Fibroblast of the conjunctiva (primary cell): ENCODE results near the gene SLC41A1.

Source experiments
- DNase-seq: peaks from one replicate; pipeline ENCODE4 v3.0.0-alpha.2; 2010; ENCODE audit warnings: low read depth

The SLC41A1 gene

DNA sequence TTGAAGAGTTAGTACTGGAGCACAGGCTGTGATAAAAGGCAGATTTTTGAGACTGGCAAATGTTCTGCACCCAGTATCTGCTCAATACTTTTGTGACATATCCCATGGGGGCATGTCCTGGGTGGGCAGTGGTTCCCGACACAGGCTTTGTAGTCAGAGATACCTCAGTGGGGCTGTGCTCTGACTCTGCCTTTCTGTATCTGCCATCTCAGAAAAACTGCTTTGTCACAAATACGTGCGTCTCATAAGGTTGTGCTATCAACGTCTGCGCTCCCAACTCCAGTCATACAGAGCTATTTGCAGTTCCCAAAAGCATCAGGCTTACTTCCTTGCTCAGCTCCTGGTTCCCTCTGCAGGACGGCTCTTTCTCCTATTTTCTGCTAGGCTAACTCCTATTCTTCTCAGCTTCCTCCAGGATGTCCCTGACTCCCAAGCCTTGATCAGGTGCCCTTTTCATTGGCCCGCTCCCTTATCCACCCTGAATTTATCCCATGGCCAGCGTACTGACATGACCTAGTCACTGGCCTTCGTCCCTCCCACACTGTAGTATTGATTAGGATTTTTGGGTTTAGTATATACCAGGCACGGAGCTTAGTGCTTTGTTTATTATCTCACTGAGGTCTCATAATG, 25.6 kb downstream of the SLC41A1 start:
- DNase-seq: no peak

DNA sequence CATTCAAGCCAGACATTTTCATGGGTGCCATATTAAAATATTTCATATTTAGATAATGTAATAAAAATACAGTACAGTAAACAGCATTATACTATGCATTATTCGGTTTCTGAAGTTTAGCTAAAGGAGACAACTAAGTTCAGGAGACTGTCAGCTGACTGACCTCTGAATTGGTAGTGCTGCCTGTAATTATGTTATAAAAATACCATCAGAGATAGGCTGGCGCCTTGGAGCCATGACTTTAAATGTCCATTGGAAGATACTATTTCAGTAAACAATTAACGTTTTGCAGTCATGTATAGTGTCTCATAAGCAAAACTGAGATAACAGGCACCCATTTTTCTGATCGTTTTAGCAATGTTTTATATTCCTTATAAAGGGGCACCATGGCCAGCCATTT, 26.4 kb downstream of the SLC41A1 start:
- DNase-seq: no peak

DNA sequence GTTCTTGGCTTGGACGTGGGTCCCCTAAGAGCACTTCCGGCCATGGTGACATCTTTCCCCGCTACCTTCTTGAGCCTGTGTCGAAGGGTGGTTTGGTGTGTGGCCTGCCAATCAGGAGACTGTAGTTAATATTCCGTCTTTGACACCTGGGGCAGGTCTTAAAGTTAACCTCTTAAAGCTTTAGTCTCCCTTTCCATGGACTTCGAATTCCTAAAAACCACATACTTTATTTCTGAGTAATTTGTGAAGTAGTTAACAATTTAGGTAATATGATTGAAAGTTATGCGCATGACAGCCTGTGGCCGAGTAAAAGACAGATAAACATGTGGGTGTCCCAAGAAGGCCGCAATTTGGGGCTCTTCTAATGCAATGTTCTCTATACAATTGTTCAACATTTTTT, 27.6 kb downstream of the SLC41A1 start:
- no peak for DNase-seq

DNA sequence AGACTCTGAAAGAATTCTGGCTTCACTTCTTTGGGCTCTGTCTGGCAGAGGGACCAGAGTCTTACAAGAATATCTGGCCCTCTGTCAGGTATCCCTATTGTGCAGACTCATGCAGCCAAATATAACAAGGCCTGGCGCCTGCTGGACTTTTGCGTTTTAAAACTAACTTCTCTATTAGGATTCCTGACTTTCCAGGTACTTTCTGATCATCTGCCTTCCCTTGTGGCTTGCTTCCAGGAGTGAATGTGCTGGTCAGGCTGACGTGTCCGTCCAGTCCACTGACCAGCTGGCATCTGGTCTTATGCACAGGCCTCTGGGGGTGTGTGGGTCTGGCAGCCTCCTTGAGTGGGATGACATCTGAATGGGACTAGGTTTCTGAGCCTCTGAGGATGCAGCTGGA, 29.1 kb downstream of the SLC41A1 start:
- DNase-seq: no peak

DNA sequence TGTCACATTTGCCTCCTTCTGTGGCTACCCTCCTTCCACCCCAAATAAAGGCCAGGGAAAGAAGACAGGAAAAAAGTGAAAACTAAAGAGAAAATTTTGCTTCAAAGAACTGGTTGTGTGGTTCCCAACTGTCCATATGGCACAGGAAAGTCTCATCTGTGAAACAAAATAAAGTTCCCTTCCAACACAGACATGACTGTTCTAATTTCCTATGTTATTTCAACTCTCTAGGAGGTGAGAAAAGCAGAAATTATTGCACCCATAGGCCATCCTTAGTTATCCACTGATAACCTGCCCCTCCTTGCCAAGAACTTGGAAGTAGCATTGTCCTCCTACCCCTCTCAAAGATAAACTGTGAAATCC, 29.6 kb downstream of the SLC41A1 start:
- no peak for DNase-seq

DNA sequence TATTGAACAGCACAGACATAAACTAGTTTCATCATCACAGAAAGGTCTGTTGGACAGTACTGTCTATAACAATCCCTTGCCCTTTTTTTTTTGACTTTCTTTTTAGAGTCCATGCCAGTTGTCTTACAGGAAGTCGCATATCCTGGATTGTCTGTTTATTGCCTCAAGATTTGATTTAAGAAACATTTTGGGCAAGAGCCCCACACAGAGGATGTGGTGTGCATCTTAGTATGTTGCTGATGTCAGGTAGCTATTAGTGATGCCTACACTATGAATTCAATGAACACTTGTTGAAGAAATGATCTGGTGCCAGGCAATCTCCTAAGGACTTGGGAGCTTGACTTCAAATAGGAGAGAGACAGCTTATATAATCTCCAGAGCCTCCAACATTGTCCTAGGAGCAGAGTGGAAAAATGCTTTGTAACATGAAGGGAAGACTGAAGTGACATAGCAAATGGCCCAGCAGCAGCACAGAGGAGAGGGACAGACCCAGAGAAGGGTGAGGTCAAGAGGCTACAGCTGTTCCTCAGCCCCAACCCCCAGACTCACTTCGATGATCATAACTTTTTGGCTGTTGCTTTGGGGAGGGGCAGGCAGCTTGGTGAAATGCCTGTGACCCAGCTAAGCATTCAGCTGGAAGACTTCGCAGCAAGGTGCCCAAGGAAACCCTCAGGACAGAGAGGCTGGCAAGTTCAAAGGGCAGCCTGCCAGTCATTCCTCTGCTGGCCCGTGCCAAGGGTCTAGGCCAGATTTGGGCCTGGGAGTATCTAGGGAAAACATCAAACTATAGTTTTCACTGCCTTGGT, 30.2 kb downstream of the SLC41A1 start:
- no peak for DNase-seq

DNA sequence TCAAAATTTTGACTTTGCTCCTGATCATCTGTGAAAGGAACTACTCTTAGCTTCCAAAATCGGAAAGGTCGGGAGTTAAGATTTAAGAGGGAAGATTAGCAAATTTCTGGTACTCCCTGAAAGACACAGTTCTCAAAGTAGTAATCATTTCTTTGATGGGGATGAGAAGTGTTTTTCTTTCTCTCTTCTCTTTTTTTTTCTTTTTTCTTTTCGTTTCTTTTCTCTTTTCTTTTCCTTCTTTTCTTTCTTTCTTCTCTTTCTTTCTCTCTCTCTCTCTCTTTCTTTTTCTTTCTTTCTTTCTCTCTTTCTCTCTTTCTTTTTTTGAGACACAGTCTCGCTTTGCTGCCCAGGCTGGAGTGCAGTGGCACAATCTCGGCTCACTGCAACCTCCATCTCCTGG, 32.7 kb downstream of the SLC41A1 start:
- no peak for DNase-seq

DNA sequence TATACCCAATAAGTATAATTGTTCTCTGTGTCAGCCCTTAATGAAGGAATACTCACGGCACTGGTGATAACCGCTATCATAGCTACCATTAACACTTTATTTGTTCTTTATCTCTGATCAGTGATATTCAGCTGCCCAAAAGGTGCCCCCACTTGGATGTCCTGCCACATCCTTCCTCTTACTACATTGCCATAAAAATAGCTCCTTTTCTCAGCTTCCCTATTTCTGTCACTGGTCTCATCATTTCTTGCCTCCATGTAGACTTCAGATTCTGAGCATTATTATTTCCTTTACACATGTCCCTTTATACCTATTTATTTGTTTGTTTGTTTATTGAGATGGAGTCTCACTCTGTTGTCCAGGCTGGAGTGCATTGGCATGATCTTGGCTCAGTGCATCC, 35.0 kb downstream of the SLC41A1 start:
- DNase-seq: no peak

DNA sequence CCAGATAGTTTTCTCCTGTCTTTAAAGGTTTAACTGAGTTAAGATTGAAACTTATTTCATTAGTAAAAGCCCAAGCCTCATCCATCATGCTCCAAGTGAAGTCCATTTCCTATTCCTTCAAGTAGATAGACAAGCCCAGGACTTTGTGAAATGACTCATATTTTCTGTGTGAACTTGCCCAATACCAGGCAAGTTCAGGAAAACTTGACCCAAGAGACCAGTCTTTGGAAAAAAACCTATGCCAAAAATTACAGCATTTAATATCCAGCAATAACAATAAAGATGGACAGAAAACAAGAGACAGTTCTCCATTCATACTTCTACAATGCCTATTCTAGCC, 37.3 kb downstream of the SLC41A1 start:
- DNase-seq: peak; percentile 73

DNA sequence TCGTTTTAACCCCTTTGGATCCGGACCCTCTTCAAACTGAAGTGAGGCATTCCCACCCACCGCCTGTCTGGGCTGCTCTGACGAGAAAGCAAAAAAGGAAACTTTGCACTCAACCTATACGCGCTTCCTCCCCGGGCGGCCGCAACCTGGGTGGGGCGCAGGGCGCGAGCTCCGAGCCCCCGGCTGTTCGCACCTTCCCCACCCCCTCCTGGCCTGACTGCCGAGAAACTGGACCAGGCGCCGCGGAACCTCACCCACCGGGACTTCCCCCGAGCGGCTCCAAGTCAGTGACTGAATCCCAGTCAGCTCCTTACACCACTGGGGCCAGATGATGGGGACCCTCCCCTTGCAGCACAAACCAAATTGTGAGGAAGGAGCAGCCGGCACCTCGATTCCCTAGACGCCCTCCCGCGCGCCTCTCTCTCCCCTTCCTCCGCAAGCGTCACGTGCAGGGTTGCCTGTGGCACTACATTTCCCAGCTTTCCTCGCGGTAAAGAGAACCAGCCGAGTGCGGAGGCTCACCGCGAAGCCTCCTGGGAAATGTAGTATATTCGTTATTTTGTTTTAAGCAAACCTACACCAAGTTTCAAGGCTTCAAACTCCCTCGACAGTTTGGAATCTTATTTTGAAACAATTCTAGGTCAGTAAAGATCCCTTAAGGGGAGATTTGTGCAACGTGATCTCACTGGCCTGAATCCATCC, 37.8 kb downstream of the SLC41A1 start, which contains the start of gene RAB29:
RAB29 (minus strand) TSS at position 468 of the 702 bp plus-strand sequence. CDS start 526 bp downstream, outside the sequence.
- peak; percentile 63 for DNase-seq

DNA sequence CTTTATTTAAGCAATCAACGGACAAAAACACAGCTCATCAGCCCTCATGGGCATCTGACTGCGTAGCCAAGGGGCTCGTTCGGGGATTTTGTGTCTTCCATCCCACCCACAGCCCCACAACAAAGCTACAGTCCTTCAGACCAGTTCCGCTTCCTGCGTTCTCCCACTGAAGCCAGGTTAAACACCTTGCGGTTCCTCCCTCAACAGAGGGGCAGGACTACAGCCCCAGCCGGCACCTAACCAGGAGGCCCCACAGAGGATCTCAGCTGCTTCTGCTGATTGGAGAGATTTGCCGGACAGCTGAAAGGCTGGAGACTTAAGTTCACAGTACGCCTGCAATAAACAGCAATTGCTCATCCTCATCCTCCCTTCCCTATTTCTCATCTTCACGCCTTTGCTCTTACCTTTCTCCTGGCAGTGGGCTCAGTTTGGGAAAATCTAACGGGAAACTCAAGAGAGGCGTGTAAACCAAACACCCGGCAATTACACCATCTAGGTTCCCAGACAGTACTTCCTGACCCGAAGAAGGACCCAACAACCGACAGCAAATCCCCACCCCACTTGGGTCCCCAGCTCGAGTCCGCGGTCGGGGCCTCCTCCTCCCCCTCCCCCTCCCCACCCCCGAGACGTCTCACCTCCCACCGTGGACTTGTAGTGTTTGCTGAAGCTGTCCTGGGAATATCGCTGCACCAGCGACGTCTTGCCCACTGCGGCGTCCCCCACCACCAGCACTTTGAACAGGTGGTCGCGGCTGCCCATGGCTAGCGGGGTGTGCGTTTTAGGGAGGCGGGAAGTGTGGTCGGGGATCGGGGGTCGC, 38.6 kb downstream of the SLC41A1 start:
- DNase-seq: no peak

DNA sequence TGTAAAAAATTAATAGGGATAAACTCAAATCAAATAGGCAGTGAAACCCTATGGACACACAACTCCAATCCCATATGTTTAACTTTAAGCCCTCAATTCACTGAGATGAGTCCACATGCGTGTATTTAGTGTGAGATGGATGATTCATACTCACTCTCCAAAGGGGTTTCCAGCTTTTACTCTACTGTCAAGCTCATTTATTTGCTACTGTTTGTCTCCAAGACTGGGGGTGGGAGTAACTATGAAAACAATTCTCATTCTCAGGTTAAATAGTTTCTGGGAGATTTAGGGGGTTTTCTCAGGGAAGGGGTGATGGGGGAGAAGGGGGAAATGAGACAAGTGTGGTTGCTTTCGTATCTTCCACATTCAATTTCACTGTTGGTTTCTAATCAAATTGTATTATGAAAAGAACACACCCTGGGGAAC, 40.4 kb downstream of the SLC41A1 start:
- DNase-seq: no peak

DNA sequence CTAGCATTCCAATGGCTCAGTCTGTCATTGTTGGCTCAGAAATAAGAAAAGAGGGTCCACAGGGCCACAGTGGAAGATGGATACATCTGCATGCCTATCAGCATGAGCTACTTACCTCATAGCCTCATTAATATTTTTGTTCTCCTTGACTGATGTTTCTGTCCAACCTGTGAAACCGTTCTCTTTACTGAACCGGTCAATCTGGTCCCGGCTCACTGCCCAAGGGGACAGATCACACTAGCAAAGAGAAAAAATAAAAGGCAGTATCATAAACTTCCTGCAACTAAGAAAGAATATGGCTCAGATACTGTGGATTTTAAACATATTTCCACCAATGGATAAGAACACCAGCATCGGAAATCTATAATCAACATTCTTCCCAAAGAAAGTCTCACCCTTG, 42.4 kb downstream of the SLC41A1 start:
- no peak for DNase-seq

DNA sequence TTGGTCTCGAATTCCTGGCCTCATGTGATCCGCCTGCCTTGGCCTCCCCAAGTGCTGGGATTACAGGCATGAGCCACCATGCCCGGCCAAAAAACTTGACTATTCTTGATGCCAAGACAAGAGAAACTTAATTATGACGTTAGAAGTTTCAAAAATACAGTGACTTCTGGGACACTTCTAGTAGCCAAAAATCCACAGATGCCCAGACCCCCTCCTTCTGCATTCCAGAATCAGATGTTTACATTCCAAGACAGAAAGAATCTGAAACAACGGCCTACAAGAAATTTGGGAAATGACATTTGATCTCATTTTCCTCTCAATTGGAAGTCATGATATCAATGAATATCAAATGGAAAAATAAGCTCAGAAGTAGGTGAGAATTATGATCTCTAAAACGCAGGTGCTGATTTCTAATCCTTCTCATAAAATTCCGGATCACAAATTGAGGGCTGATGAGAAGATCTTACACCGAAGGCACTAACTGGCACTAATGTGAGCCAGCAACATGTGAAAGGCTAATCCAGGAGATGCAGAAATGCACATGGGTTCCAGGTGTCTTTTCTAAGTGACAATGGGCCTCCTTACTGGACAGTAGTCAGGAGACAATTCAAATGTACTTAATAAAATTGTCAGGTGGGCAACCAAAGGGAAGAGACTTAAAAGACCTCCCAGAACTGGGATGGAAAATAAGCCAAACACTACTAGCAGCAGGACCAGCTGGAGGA, 43.2 kb downstream of the SLC41A1 start:
- no peak for DNase-seq

DNA sequence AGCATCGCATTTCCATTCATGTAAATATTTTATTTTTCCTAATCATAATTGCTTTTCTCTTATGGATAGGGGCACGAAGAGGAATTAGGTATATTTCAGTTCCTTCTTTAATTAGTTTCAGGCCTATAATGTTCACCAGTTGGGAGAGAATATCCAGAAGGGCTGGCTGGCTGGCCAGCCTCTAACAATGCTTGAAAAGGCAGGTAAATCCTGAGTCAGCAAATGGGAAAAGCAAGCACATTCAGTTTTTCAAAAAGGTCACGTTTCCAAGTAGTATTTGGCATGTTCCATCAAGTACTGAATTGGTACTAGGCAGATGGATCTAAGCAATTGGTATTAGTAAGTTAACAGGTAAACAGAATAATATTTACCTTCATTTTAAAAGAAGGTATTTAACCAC, 45.8 kb downstream of the SLC41A1 start:
- DNase-seq: no peak

DNA sequence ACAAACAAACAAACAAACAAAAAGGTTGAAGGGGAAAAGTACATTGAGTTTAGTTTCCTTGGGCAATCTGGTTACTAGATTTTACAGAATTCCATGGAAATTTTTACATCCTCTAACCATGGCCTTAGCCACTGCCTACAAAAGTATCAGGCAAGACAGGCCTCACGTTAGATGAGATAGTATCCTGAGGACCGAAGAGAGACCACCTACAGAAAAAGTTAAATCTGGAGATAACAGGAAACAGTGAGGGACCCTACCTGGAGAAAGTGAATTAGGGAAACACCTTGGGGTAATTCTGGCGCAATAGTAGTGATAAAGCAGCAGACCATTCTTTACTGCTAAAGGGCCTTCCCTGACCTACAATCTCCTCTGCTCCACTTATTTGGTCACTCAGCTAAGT, 46.4 kb downstream of the SLC41A1 start:
- no peak for DNase-seq

DNA sequence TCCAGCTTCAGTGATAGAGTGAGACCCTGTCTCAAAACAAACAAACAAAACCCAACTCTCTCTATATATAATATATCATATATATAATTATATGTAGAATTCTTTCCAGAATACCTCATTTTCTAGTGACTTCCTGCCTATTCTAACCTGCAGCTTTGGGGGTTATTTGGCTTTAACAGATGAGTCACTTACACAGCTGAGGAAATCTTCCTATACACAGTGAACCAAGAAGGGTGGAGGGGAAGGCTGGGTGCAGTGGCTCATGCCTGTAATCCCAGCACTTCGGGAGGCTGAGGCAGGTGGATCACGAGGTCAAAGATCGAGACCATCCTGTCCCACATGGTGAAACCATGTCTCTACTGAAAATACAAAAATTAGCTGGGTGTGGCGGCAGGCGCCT, 47.0 kb downstream of the SLC41A1 start:
- DNase-seq: no peak

DNA sequence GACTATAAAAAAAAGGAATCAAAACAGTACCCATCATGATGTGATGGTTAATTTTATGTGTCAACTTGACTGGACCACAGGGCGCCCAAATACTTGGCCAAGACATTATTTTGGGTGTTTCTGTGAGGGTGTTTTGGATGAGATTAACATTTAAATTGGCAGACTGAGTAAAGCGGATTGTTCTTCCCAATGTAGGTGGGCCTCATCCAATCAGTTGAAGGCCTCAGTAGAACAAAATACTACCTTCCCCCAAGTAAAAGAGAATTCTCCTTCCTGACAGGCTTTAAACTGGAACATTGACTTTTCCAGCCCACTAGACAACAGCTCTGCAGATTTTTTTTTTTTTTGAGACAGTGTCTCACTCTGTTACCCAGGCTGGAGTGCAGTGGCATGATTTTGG, 48.4 kb downstream of the SLC41A1 start:
- DNase-seq: no peak

DNA sequence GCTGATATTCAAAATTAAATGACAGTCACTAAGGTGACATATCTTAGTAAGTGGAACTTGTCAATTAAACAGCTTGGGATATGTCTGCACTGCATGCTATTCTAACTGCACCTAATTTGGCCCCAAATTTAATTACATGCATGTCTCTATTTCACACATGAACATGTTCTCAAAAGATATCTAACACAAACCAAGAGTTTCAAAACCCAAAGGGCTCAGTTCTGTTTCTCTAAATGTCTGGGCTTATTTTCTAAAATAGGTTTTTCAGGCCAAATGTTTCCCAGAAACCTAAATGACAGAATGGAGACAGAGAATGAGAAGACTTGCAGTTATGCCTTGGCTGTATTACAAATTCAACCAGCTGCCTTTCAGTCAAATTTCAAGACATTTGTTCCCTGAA, 49.0 kb downstream of the SLC41A1 start:
- no peak for DNase-seq

DNA sequence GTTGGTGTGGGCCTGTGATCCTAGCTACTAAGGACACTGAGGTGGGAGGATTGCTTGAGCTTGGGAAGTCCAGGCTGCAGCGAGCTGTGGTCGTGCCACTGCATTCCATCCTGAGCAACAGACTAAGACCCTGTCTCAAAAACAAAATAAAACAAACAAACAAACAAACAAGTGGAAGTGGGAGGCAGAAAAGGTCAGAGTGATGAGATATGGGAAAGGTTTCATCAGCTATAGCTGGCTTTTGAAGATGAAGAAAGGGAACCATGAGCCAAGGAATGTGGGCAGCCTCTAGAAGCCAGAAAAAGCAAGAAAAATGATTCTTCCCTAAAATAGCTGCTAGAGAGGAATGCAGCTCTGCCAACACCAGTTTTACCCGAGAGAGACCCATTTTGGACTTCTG, 52.4 kb downstream of the SLC41A1 start:
- no peak for DNase-seq

DNA sequence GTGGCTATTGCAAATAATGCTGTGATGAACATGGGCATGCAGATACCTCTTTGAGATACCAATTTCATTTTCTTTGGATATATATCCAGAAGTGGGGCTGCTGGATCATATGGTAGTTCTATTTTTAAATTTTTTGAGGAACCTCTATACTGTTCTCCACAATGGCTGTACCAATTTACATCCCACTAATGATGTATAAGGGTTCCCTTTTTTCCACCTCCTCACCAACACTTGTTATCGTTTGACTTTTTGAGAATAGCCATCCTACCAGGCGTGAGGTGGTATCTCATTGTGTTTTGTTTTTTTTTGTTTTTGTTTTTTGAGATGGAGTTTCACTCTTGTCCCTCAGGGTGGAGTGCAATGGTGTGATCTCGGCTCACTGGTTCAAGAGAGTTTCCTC, 56.4 kb downstream of the SLC41A1 start:
- DNase-seq: no peak

DNA sequence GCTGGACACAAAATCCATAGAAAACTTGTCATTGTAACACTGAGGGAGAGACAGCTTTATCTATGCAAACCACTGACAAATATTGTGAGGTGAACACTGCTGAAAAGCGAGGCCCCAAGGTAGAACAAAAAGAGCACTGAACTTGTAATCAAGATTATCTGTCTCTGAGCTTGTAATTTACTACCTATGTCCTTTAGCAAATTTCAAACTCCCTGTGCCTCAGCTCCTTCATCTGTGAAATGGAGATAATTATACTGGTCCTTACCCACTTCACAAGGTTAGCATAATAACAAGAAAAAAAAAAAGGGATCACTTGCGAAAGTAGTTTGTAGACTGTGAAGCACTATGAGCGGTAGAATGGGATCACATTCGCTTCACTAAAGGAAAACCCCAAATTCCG, 58.1 kb downstream of the SLC41A1 start:
- no peak for DNase-seq
